Coronary artery (tissue), 2 donors: ENCODE results near the gene CLIP1.

Experiments
- DNase-seq: peaks from one replicate; pipeline ENCODE4 v3.0.0-alpha.2; 2017; ENCODE audit warnings: low spot score
- H3K27ac ChIP-seq, 2 donors: fragments of 200-600 bp; sonication (generic); one replicate each; pipeline ENCODE4 v1.5.1; 2016 to 2019
- H3K4me3 ChIP-seq: fragments of 200-600 bp; sonication (generic); 2 replicates; pipeline ENCODE4 v1.5.1; 2016; ENCODE audit warnings: mild to moderate bottlenecking, moderate library complexity
- TF ChIP-seq, protein P1 (sequence below): fragments of 200-600 bp; sonication (generic); IDR thresholded peaks from one replicate; pipeline ENCODE4 v1.5.1; 2019; ENCODE audit warnings: antibody characterized with exemption

CLIP1 gene

DNA sequence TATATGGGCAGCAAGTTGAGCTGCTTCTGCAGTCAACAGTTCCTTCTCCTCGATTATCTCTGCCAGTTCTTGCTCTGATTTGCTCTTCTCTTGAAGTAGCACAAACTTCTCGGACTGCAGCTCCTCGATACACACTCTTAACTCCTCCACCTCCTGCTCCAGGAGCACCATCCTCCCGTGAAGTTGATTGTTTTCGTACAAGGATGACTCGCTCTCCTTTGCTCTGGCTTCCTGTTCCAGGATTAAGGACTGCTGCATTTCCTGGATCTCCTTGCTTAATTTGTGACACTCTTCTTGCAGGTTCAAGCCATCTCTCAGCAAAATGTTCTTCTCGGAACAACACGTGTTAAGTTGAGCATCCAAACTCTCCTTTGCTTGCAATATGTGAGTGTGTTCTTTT is 100.0 kb downstream of the CLIP1 start:
- H3K4me3 ChIP-seq, result no peak overlapping the region
- no peak overlapping the region for H3K27ac ChIP-seq
- DNase-seq, result no peak
- TF ChIP-seq, protein P1, sequence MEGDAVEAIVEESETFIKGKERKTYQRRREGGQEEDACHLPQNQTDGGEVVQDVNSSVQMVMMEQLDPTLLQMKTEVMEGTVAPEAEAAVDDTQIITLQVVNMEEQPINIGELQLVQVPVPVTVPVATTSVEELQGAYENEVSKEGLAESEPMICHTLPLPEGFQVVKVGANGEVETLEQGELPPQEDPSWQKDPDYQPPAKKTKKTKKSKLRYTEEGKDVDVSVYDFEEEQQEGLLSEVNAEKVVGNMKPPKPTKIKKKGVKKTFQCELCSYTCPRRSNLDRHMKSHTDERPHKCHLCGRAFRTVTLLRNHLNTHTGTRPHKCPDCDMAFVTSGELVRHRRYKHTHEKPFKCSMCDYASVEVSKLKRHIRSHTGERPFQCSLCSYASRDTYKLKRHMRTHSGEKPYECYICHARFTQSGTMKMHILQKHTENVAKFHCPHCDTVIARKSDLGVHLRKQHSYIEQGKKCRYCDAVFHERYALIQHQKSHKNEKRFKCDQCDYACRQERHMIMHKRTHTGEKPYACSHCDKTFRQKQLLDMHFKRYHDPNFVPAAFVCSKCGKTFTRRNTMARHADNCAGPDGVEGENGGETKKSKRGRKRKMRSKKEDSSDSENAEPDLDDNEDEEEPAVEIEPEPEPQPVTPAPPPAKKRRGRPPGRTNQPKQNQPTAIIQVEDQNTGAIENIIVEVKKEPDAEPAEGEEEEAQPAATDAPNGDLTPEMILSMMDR, result no peak

DNA sequence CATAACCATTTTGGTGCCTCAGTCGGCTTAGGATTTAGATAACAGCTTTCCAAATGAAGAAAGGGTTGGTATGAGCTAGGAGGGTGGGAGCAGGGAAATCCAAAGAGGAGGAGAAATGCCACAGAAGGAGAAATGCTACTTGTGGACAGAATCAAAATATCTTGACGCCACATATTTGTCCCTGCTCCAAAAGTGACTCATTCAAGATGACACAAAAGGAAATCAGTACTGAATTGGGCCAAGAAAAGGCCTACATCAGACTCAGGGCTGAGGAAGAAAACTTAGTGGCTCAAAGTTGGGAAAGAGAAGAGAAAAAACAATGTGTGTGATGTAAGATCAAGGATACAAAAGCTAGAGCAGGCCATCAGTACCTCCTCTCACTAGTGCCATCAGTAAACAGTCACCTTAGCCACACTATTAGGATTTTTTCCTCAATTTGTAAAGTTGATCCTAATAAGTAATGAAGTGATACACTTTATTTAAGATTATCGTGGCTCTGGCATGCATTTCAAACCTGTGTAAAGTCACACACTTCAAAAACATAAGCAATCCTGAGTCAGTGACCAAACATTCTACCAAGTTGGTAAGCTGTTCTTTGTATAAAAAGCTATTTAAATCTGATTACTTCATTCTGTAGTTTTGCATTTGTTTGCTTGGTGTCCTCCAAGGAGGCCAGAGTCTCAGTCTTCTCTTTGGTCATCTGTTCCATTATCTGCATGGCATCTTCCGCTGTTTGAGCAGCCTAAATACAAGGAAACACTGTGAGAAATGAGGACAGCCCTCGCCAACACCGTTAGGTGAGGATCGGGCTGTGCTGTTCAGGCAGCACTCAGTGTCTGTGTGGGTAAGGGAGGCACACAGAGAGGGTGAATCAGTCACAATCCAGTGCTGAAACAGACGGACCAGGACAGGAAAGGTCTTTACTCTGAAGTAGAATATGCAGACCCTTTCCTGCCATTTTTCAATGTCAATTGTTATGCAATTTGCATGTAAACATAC is 103.6 kb downstream of the CLIP1 start:
- no peak for DNase-seq
- Histone ChIP-seq H3K27ac (peak overlapping the region; percentile 81 to 96), H3K4me3 (peak overlapping the region; percentile 29)
- TF ChIP-seq, protein P1, result no peak

DNA sequence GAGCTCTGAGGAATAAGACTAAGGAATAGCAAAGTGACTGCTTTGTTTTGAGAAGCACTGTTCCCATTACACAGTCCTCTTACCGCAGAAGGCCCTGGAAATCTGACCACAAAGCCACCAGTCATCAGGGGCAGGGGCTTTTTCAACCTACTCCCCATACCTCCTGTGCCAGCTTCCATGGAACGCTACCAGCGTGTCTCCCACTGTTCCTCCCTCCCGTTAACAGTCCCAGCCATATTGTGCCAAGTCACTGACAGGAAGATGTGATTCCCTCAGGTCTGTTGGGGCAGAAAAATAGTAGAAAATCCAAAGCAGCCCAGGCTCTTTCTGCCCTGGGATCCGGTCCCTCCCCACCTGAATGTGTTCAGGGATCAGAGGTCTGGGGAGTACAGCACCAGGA is 109.5 kb downstream of the CLIP1 start:
- no peak overlapping the region for H3K4me3 ChIP-seq
- no peak overlapping the region for H3K27ac ChIP-seq
- TF ChIP-seq, protein P1, result no peak
- DNase-seq, result no peak

- H3K4me3 ChIP-seq, result no peak overlapping the region
- DNase-seq, result no peak
- TF ChIP-seq, protein P1, result no peak
Measured at GRCh38 chr12:122311696-122312095, 110.8 kb downstream of the CLIP1 start.

DNA sequence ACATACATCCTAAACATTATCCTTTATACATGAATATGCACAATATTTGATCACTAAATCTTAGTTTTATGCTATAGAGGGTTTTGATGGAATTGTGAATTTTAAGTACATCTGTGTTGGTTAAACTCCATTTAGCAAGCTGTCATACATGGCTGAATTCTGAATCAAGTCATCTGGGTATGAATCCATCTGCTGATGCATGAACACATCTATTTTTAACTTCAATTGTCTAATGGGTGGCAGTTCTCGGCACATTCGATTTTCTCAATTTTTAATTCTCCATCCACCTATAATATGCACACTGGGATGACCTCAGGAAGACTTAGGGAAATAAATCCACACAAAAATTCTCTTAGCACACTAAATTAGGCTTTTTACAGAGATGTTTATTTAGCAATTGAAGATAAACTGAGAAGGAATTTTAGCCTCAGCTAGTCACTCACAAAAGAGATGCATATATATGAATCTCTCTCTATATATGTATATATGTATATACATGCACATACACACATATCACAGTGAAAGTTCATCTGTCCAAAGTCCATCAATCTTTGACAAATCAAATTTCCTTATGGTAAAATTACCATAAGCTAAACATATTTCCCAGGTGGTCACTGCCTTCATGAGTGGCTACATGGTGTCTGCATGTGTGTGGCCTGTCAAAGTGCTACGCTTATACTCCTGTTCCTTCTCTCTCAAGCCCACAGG is 111.7 kb downstream of the CLIP1 start:
- Histone ChIP-seq H3K27ac (no peak overlapping the region), H3K4me3 (no peak overlapping the region)
- TF ChIP-seq, protein P1, result no peak
- no peak for DNase-seq

More at GRCh38 chr12:122311696-122312095, 110.8 kb downstream of the CLIP1 start:
- no peak overlapping the region for H3K27ac ChIP-seq

DNA sequence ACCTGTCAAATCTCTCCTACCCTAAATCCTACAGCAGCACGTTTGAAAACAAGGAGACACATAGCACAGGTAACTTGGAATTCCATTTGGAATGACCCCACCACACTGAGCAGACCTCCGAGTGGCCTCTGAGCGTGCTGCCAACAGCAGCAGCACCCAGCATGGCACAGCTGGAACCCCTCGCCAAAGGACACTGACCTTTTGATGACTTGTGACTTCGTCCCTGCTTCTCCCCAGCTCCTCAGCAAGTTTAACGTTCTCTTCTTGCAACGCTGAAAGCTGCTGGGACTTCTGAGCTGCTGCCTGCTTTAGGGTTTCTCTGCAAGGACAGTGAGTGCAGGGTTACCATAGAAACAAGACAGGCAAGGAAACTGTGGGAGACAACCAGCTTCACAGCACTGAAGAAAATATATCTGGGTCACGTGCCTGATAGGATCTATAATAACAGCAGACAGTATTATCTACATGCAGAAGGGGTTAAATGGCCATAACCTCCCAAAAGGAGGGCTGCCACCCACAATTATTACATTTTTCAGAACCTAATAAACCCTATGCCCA is 112.8 kb downstream of the CLIP1 start:
- Histone ChIP-seq H3K27ac (no peak overlapping the region), H3K4me3 (no peak overlapping the region)
- no peak for DNase-seq
- TF ChIP-seq, protein P1, result no peak
